Glomerular visceral epithelial cell (primary cell): ENCODE measurements around the gene APOBEC3F.
"Not testable (repeated sequence)": the region's sequence is repeated elsewhere in the genome, so short reads cannot be mapped to it uniquely, and the experiment has no call there.

Source experiments
- DNase-seq: peaks from one replicate; pipeline ENCODE4 v3.0.0-alpha.2; 2016; ENCODE audit errors: extremely low spot score

The APOBEC3F gene

GRCh38 chr22:39040538-39041296 is at the start of gene APOBEC3F:
TSS of gene APOBEC3F (plus strand) at chr22:39040864. CDS start at chr22:39040961, 97 bp downstream.
- DNase-seq, result peak; percentile 68

- DNase-seq, result not testable (repeated sequence)
Measured at GRCh38 chr22:38992871-38993371, 47.7 kb upstream of the APOBEC3F start.

- DNase-seq, result no peak
Measured at GRCh38 chr22:38996105-38996504, 44.6 kb upstream of the APOBEC3F start.

- DNase-seq, result no peak
Measured at GRCh38 chr22:38997518-38997917, 43.1 kb upstream of the APOBEC3F start.

GRCh38 chr22:39003165-39003638 is 37.5 kb upstream of the APOBEC3F start:
- DNase-seq, result peak; percentile 86

GRCh38 chr22:39007177-39007576 is 33.5 kb upstream of the APOBEC3F start:
- DNase-seq, result no peak

- DNase-seq, result not testable (repeated sequence)
Measured at GRCh38 chr22:39008271-39008850, 32.3 kb upstream of the APOBEC3F start.

GRCh38 chr22:39010946-39011345 is 29.7 kb upstream of the APOBEC3F start:
- no peak for DNase-seq

GRCh38 chr22:39012533-39013511 is 27.8 kb upstream of the APOBEC3F start:
- no peak for DNase-seq

- DNase-seq, result not testable (repeated sequence)
Measured at GRCh38 chr22:39013561-39013941, 27.1 kb upstream of the APOBEC3F start.

GRCh38 chr22:39013942-39014722 is 26.5 kb upstream of the APOBEC3F start, which contains the start of gene APOBEC3C:
TSS of gene APOBEC3C (plus strand) at chr22:39014257. CDS start at chr22:39014363, 106 bp downstream.
- DNase-seq, result peak; percentile 90

GRCh38 chr22:39014723-39015121 is 25.9 kb upstream of the APOBEC3F start:
- not testable (repeated sequence) for DNase-seq

GRCh38 chr22:39016592-39016991 is 24.1 kb upstream of the APOBEC3F start:
- no peak for DNase-seq

- DNase-seq, result no peak
Measured at GRCh38 chr22:39017596-39018365, 22.9 kb upstream of the APOBEC3F start.

- DNase-seq, result not testable (repeated sequence)
Measured at GRCh38 chr22:39020021-39020651, 20.5 kb upstream of the APOBEC3F start.

GRCh38 chr22:39021552-39022250 is 19.0 kb upstream of the APOBEC3F start:
- DNase-seq, result no peak

GRCh38 chr22:39024519-39025308 is 15.9 kb upstream of the APOBEC3F start:
- no peak for DNase-seq

- DNase-seq, result no peak
Measured at GRCh38 chr22:39026509-39027150, 14.0 kb upstream of the APOBEC3F start.
